CD4-positive, alpha-beta T cell treated with Interleukin-10 for 1 hour (primary cell): ENCODE data around the gene SND1.
"Not testable (repeated sequence)": the region's sequence is repeated elsewhere in the genome, so short reads cannot be mapped to it uniquely, and the experiment has no call there.

Experiments used
- DNase-seq: peaks from one replicate; pipeline ENCODE4 v3.0.0-alpha.2; 2020

Gene SND1

DNA sequence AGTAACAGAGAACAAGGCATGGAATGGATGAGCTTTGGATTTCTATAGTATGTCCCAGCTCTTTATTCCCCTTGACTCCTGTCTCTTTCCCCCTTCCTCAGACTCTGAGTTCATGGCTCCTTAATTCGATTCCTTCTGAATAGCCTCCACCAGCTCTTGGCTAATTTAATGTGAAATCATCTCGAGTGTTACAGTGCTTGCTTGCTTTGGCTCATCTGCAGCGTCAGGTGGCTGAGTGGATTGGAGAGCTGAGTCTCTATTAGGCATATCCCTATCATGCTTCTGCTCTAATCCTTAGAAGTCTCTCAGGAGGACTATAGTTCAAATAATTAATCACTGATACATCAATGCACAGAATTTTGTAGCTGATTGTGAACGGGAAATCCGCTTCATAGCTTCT is 244.7 kb downstream of the SND1 start:
- DNase-seq, result no peak

- DNase-seq, result no peak
Observed at GRCh38 chr7:127897704-127898454, 245.9 kb downstream of the SND1 start.

- DNase-seq, result no peak
Observed at GRCh38 chr7:127899411-127899810, 247.4 kb downstream of the SND1 start.

DNA sequence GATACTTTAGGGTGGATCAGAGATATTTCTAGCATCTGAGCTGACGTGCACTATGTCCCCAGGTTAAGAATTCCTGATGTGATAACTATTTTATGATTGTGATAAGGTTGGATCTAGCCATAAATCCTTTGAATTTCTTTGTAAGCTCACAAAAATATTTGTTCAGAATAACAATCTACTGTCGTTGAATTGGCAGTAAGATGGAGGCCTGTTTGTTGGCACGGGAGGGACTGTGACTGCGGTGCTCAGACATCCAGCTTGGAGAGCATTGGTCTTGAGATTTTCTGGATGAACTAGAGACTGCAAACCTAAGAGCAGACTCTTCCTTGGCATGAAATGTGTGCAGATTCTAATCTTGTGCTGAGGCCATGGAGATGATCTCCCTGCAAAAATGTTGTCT is 248.1 kb downstream of the SND1 start:
- no peak for DNase-seq

- no peak for DNase-seq
Observed at GRCh38 chr7:127900732-127901685, 249.0 kb downstream of the SND1 start.

GRCh38 chr7:127901895-127902703 is 250.1 kb downstream of the SND1 start:
- no peak for DNase-seq

- DNase-seq, result not testable (repeated sequence)
Observed at GRCh38 chr7:127902753-127903152, 250.8 kb downstream of the SND1 start.

GRCh38 chr7:127903892-127904669 is 252.1 kb downstream of the SND1 start:
- no peak for DNase-seq

DNA sequence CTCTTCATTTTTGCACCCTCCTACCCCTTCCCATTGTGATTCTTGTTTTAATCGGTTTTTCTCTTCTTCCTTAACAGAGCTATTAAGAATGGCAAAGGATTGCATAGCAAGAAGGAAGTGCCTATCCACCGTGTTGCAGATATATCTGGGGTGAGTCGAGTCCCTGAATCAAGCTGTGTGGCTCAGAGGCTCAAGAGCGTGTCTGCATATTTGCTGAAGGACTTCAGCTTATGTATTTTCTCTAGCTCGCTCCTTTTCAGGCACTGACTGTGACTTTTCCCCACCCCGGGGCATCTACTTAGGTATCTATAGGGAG is 252.6 kb downstream of the SND1 start:
- no peak for DNase-seq

GRCh38 chr7:127905021-127905420 is 253.0 kb downstream of the SND1 start:
- no peak for DNase-seq

DNA sequence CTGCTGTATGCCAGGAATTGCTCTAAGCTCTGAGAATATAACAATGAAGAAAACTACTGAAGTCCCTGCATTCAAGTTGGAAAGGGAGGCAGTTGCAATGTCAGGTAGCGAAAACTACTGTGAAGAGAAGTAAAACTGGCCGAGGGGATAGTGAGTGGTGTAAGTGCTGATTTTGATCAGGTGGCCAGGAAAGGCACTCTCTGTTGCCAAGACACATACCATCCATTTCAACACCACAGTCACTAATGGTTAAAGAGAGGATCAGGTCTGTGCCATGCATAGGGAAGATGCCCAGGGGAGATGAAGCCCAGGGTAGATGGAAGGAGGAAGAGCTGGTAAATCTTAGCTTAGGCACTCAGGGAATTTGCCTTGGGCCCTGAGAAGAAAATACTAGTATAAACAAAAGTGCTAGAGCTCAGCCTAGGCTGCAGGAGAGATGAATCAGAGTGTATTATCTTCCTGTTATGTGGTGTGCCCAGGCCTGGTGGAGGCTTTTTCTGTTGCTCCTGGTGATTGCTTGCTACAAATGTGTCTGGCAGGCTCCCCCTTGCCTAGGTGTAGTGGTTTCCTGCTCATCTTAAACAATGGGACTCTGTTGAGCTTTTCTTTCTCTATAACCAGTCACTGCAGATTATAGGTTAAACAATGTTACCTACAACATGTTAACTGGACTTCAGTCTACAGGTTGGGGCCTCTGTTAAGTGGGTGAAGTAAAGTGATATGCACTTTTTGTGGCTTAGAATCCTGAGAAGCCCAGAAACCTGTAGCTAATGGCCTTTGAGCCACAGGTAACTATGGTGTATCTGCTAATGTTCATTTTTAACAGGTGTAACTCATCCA is 253.7 kb downstream of the SND1 start:
- DNase-seq, result no peak

GRCh38 chr7:127907110-127908040 is 255.4 kb downstream of the SND1 start:
- DNase-seq, result no peak

- DNase-seq, result no peak
Observed at GRCh38 chr7:127908430-127909258, 256.6 kb downstream of the SND1 start.

DNA sequence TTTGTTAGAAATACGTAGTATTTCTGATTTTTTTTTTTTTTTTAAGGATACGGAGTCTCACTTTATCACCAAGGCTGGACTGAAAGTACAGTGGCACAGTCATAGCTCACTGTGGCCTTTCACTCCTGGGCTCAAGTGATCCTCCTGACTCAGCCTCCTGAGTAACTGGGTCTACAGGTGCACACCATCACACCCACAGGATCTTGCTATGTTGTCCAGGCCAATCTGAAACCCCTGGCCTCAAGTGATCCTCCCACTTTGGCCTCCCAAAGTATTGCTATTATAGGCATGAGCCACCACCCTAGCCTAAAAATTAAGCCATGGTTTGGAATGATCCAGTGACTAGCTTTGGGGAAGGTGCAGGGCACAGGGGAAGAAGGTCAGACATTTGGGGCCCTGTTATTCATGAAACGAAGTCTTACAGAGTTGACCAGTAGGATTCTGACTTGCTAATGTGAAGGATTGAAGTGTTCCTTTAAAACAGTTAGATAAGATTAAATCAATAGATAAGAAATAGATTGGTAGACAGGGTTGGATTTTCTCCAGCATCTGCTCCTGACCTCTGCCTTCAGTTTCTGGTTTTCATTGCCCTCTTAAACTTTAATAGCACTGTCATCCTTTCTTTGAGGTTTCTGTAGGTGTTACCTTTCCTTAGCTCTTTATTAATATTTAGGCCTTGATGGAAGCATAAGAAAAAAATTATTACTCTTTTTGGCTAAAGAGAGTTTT is 257.6 kb downstream of the SND1 start:
- DNase-seq, result no peak

GRCh38 chr7:127910670-127911069 is 258.7 kb downstream of the SND1 start:
- no peak for DNase-seq

- DNase-seq, result no peak
Observed at GRCh38 chr7:127911968-127912511, 260.0 kb downstream of the SND1 start.

DNA sequence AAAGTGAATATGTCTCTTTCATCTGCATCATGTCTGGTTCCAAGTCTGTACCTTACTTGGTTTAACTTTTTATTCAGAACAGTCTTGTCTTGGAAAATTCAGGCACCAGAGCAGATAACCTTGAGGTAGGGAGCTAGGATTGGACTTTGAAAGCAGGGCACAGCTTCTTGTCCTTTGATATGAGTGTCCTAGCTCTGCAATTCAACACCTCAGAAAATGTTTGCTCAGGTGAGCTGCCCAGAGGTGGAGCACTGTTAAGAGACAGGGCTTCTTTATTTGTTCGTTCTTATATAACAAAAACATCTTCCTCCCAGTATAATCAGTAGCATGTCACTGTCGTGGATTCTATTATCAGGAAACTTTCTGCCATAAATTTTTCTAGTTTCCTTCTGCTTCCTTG is 260.9 kb downstream of the SND1 start:
- no peak for DNase-seq

DNA sequence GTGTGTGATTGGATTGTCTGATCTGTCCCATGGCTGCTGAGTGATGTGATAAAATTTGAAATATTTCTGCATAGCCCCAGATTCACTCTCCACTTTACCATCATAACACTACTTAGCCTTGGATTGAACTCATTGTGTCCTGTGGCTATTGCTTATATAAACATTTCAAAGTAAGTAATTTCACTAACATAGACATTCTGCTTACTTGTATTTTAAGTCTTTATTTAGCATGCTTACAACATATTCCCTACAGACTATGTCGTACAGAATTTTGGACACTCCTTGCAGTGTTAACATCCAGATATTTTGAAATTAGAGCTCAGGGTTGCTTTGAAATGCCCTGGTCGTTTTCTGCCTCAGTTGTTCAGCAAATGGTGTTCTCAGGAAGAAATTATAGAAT is 261.7 kb downstream of the SND1 start:
- no peak for DNase-seq
